Fibroblast of villous mesenchyme (primary cell): ENCODE results near the gene POU2F3. TPM values are rescaled to one million over a fixed set of nuclear protein-coding genes. Genes with fewer than 3 reads are reported as not detected.

Source experiments
- DNase-seq: peaks from one replicate; pipeline ENCODE4 v3.0.0-alpha.2; 2010; ENCODE audit warnings: low read depth
- H3K4me3 ChIP-seq: 2 replicates; pipeline ENCODE4 v1.5.1; 2011; ENCODE audit warnings: low read depth, mild to moderate bottlenecking, low read length
- total RNA-seq: library from RNA; depleted of rRNA; stranded (reverse); fragments of >200 nt; gene quantifications from 2 replicates; pipeline ENCODE4 v1.2.3, GENCODE V29; 2012
- TF ChIP-seq, protein P1 (sequence below): IDR thresholded peaks from 2 replicates; pipeline ENCODE4 v1.5.1; 2012; ENCODE audit warnings: low read depth, mild to moderate bottlenecking, low read length; ENCODE audit not compliant: insufficient read depth

POU2F3 gene
- total RNA-seq, 1 donor = under 0.01 TPM

- TF ChIP-seq, protein P1, sequence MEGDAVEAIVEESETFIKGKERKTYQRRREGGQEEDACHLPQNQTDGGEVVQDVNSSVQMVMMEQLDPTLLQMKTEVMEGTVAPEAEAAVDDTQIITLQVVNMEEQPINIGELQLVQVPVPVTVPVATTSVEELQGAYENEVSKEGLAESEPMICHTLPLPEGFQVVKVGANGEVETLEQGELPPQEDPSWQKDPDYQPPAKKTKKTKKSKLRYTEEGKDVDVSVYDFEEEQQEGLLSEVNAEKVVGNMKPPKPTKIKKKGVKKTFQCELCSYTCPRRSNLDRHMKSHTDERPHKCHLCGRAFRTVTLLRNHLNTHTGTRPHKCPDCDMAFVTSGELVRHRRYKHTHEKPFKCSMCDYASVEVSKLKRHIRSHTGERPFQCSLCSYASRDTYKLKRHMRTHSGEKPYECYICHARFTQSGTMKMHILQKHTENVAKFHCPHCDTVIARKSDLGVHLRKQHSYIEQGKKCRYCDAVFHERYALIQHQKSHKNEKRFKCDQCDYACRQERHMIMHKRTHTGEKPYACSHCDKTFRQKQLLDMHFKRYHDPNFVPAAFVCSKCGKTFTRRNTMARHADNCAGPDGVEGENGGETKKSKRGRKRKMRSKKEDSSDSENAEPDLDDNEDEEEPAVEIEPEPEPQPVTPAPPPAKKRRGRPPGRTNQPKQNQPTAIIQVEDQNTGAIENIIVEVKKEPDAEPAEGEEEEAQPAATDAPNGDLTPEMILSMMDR = no peak
- no peak overlapping the region for H3K4me3 ChIP-seq
- DNase-seq = no peak
These were observed 18.7 kb downstream of the POU2F3 start for GRCh38 chr11:120258661-120259060.

GRCh38 chr11:120259241-120259640, 19.3 kb downstream of the POU2F3 start:
- TF ChIP-seq, protein P1 = no peak
- H3K4me3 ChIP-seq = no peak overlapping the region
- DNase-seq = no peak

DNA sequence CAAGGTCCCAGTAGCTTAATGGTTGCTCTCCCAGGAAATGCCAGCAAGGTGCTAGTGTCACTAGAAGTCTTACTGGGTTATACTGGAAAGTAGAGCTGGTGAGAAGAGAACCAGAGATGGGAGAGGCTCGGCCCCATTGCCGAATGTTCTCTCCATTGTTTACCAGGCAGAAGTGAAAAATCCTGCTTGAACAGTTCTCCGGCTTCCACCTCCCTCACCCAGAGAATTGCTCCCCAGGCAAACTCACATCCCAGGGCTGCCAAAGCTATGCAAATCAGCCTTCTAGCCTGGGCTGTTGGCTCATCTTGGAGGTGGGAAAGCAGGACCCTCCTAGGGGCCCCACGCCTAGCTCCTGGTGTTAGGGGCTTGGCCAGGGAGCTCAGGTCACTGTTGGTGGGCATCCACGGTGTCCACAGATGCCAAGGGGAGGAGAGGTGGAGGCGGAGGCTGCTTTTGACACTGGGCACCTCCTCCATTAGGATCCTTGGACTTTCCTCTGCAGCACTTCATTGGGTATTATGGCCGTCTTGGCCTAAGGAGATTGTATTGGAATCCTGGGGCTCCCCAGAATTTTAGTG, 20.1 kb downstream of the POU2F3 start:
- TF ChIP-seq, protein P1 = no peak
- H3K4me3 ChIP-seq = no peak overlapping the region
- no peak for DNase-seq

- no peak overlapping the region for H3K4me3 ChIP-seq
- no peak for DNase-seq
- TF ChIP-seq, protein P1 = no peak
These were observed 20.7 kb downstream of the POU2F3 start for GRCh38 chr11:120260616-120261015.

DNA sequence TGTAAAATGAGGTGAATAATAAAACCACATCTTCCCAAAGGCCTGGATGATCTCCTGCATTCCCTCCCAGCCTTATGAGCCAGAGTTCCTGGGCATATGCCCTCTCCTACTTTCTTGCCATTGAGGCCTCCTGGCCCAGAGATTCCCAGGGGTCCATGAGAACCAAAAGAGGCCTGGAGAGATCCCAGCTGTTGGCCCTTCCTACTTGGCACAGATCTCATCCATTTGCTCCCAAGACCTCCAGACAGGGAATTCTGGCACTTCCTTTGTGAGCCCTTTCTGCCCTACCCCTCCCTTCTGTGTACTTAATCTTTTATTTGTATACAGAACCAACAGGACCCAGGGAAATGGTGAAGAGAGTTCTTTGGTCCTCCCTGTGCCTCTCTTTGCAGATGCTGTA, 21.4 kb downstream of the POU2F3 start:
- TF ChIP-seq, protein P1 = no peak
- H3K4me3 ChIP-seq = no peak overlapping the region
- DNase-seq = no peak

GRCh38 chr11:120261931-120262330, 22.0 kb downstream of the POU2F3 start:
- H3K4me3 ChIP-seq = no peak overlapping the region
- TF ChIP-seq, protein P1 = no peak
- no peak for DNase-seq

DNA sequence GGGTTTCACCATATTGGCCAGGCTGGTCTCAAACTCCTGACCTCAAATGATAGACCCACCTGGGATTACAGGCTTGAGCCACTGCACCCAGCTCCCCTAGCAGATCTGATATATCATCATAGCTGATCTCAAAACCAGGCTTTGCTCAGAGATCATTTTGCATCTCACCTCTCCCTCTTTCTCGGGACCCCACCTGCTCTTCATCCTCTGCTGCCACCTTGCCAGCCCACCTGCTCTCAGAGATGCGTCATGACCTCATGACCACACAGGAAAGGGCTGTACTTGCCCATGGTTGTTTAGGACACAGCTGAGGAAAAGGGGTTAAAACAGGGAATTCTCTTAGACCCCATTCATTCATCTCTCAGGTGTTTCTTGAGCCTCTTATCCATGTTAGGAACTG, 27.4 kb downstream of the POU2F3 start:
- no peak overlapping the region for H3K4me3 ChIP-seq
- DNase-seq = no peak

More for the DNA sequence above, 27.4 kb downstream of the POU2F3 start:
- TF ChIP-seq, protein P1 = no peak
